ENCODE results near the gene YPEL3.

YPEL3 gene

GRCh38 chr16:30049871-30050270 is 46.1 kb downstream of the YPEL3 start:
- ChIA-PET POLR2A (no interaction called here), CTCF (interaction anchor here (1.1 kb wide), 2 partner anchors 42 to 61 kb away, joined by 3 read pairs; no protein-coding TSS in a partner anchor)
- TF ChIP-seq ZNF777 (tag by site-specific recombination; IDR thresholded peaks at IDR 0.05; ENCODE audit: borderline replicate concordance) (no peak), ZNF174 (tag by site-specific recombination; IDR thresholded peaks at IDR 0.05) (no peak)
- Histone ChIP-seq H3K4me1 (ENCODE audit: control insufficient read depth, insufficient read depth, low read length) (0 out of 2 replicates have a peak, but pooled peaks cover 3% of the 10 kb centered on the region), H3K27ac (ENCODE audit: extremely low read depth, low read depth, low read length) (no peak overlapping the region), H3K4me3 (ENCODE audit: low read depth, low read length) (no peak overlapping the region), H3K9me3 (ENCODE audit: control insufficient read depth, insufficient read depth, low read depth, low read length) (no peaks in the 10 kb centered on the region), H3K36me3 (ENCODE audit: control insufficient read depth in 2 of 2, insufficient read depth in 1 of 2, low read length in 2 of 2) (no peaks in the 10 kb centered on the region)

GRCh38 chr16:30046588-30046987 is 49.4 kb downstream of the YPEL3 start:
- H3K4me3 ChIP-seq (ENCODE audit: low read depth, low read length): no peak overlapping the region
- no peak overlapping the region for H3K27ac ChIP-seq (ENCODE audit: extremely low read depth, low read depth, low read length)
- TF ChIP-seq ZNF146 (tag by site-specific recombination; IDR thresholded peaks at IDR 0.05) (no peak), ZNF768 (tag by site-specific recombination; IDR thresholded peaks at IDR 0.05) (peak; percentile 79; the same call in 1 of the 2 replicates), ZNF221 (tag by site-specific recombination; IDR thresholded peaks at IDR 0.05; ENCODE audit: borderline replicate concordance) (no peak), ZNF518A (tag by site-specific recombination; conservative IDR thresholded peaks at IDR 0.05; ENCODE audit: low read depth) (no peak), ZNF488 (tag by site-specific recombination; IDR thresholded peaks at IDR 0.05) (no peak), ZNF664 (tag by site-specific recombination; IDR thresholded peaks at IDR 0.05) (peak; percentile 82; the same call in 1 of the 2 replicates)
- ChIA-PET CTCF (interaction anchor here (0.7 to 1.8 kb wide), 4 partner anchors 9 to 67 kb away, joined by 3 to 6 read pairs (median 4); partner anchors contain the start of genes ALDOA, GDPD3 and TBX6), POLR2A (interaction anchor here (0.7 kb wide), 1 partner anchor 24 kb away, joined by 4 read pairs; no protein-coding TSS in a partner anchor)
- H3K36me3 ChIP-seq (ENCODE audit: control insufficient read depth in 2 of 2, insufficient read depth in 1 of 2, low read length in 2 of 2): no peaks in the 10 kb centered on the region
- no peaks in the 10 kb centered on the region for H3K9me3 ChIP-seq (ENCODE audit: control insufficient read depth, insufficient read depth, low read depth, low read length)
- no peaks in the 10 kb centered on the region for H3K4me1 ChIP-seq (ENCODE audit: control insufficient read depth, insufficient read depth, low read length)

GRCh38 chr16:30046178-30046577 is 49.8 kb downstream of the YPEL3 start:
- Histone ChIP-seq H3K4me3 (ENCODE audit: low read depth, low read length) (no peak overlapping the region), H3K4me1 (ENCODE audit: control insufficient read depth, insufficient read depth, low read length) (no peaks in the 10 kb centered on the region), H3K36me3 (ENCODE audit: control insufficient read depth in 2 of 2, insufficient read depth in 1 of 2, low read length in 2 of 2) (no peaks in the 10 kb centered on the region), H3K27ac (ENCODE audit: extremely low read depth, low read depth, low read length) (no peak overlapping the region), H3K9me3 (ENCODE audit: control insufficient read depth, insufficient read depth, low read depth, low read length) (no peaks in the 10 kb centered on the region)
- TF ChIP-seq ZNF654 (tag by site-specific recombination; IDR thresholded peaks at IDR 0.05; ENCODE audit: low read depth) (no peak), EGR2 (tag by site-specific recombination; IDR thresholded peaks at IDR 0.05; ENCODE audit: low read depth) (peak; percentile 72; the same call in 1 of the 2 replicates), CTCF (tag by site-specific recombination; IDR thresholded peaks at IDR 0.05) (no peak), ZFP37 (tag by site-specific recombination; IDR thresholded peaks at IDR 0.05) (no peak), HOXA7 (CRISPR knock-in tag; IDR thresholded peaks at IDR 0.05; ENCODE audit: borderline replicate concordance) (no peak), ZFHX2 (tag by site-specific recombination; conservative IDR thresholded peaks at IDR 0.05) (peak; percentile 69), ZNF132 (tag by site-specific recombination; IDR thresholded peaks at IDR 0.05; ENCODE audit: borderline replicate concordance) (no peak)
- ChIA-PET POLR2A (no interaction called here), CTCF (no interaction called here)

All from HEK293 (cell line).